ENCODE results near the gene ZSCAN26.

Gene ZSCAN26

DNA sequence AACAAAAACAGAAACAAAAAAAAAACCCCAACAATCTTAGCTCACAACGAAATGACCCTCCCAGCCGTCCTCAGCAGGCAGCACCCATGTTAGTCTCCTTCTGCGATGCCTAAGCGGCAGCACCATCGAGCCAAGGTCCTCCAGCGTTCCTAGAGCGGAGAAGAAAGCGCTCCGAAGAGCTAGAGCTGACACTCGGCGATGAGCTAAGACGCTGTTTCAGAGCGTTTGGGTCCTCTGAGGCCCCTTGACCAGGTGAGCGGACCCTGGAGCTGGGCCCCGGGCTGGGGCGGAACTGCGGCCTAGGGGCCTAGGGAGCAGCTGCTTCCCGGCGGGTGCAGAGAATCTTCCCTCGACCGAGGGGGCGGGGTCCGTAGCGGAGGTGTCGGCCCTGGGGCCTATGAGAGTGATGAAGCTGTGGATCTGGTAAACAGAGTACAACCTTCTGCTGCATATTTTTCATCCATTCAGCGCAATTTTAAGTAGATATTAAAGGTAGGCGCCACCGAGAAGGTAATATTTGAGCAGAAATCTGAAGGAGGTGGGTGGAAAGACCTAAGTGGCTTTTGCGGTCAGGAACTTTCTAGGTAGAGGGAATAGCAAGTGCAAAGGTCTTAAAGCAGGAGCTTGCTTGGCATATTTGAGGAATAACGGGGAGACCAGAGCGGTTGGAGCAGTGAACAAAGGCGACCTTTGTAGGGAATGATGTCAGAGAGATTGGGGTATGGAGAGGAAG, at the start of gene ZSCAN26:
TSS of gene ZSCAN26 (plus strand) at position 182 of the 733 bp plus-strand sequence. CDS start 4,777 bp downstream, outside the sequence.
- peak; percentile 83 for DNase-seq (ENCODE audit: low read depth, low spot score)
- Histone ChIP-seq H3K36me3 (ENCODE audit: insufficient read depth, low read length) (peaks cover 5% of the 10 kb centered on the region; the same call in 1 of the 2 replicates), H3K4me3 (peak within 1 kb of the TSS; percentile 89), H3K9me3 (ENCODE audit: low read depth, low read length) (no peaks in the 10 kb centered on the region), H3K27ac (peak within 1 kb of the TSS; percentile 61; the same call in 1 of the 2 replicates), H3K9ac (ENCODE audit: insufficient read length) (peak within 1 kb of the TSS; percentile 85)
- TF ChIP-seq EZH2 (IDR thresholded peaks at IDR 0.05): no peak
- TF ChIP-seq FOXP2 (optimal IDR thresholded peaks at IDR 0.05; ENCODE audit: control extremely low read depth, extremely low read length, insufficient read depth): no peak
- TF ChIP-seq POLR2AphosphoS5 (IDR thresholded peaks at IDR 0.05; ENCODE audit: borderline replicate concordance, low read depth, low read length): peak; percentile 87

DNA sequence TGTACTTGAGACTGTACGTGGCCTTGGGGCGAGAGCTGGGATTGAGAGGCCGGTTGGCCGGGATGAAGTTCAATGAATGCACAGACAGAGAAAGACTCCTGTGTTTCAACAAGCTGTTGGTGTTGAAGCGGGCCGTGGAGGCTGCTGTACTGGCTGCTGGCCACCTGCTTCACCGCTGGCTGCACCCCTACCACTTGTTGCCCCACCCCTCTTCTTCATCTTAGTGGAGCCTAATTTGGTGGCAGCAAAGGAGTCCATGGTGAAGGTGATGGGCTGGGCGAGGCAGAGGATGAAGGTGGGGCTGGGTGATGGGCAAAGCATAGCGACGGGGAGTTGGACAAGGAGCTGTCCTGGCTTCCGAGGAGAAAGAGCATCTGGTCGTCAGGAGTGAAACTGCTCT, 49.1 kb upstream of the ZSCAN26 start:
- H3K9me3 ChIP-seq (ENCODE audit: low read depth, low read length): no peaks in the 10 kb centered on the region
- DNase-seq (ENCODE audit: low read depth, low spot score): no peak
- H3K4me3 ChIP-seq: no peak overlapping the region
- H3K36me3 ChIP-seq (ENCODE audit: insufficient read depth, low read length): no peaks in the 10 kb centered on the region
- H3K27ac ChIP-seq: no peak overlapping the region
- H3K9ac ChIP-seq (ENCODE audit: insufficient read length): no peak overlapping the region
- TF ChIP-seq POLR2AphosphoS5 (IDR thresholded peaks at IDR 0.05; ENCODE audit: borderline replicate concordance, low read depth, low read length) (no peak), FOXP2 (optimal IDR thresholded peaks at IDR 0.05; ENCODE audit: control extremely low read depth, extremely low read length, insufficient read depth) (no peak), EZH2 (IDR thresholded peaks at IDR 0.05) (no peak)

GRCh38 chr6:28218312-28219248, 48.4 kb upstream of the ZSCAN26 start:
- no peak overlapping the region for H3K27ac ChIP-seq
- no peak for DNase-seq (ENCODE audit: low read depth, low spot score)
- no peak overlapping the region for H3K9ac ChIP-seq (ENCODE audit: insufficient read length)

DNA sequence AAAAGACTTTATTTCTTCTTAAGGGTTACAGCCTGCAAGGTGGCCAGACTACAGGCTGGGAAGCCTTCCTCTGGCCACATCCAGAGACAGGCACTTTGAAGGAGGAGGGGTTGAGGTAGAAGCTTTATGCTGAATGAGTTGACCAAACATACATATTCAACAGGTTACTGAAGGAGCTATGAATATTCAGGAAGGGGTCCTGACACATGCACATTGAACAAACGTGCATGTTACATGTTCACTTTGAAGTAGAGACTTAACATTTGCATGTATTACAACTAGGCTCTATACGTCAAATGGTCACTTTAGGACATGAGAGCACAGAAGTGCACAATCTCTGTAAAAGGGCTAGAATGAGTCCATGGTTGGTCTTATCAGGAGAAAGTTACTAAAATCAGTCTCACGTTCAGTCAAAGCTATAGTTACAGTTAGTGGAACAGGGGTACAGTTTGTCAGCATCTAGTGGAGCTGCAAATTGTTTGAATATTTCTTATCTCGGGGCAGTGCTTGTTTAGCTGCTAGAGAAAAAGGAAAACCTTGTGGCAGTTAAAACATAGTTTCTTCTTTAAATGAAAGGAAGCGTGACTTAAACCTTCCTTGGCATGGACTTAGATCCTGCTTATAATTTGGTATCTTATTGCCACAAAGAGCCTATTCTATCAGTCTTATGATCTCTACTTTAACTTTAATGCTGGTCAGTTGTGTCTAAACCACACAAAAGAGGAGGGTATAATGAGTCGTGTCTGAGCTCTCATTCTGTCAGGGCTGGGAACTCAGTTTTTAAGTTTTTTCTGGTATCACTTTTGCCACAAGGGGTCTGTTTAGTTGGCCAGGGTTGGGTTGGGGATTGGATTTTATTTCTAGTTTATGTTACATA, 46.4 kb upstream of the ZSCAN26 start:
- Histone ChIP-seq H3K9me3 (ENCODE audit: low read depth, low read length) (no peaks in the 10 kb centered on the region), H3K4me3 (no peak overlapping the region), H3K27ac (no peak overlapping the region), H3K36me3 (ENCODE audit: insufficient read depth, low read length) (no peaks in the 10 kb centered on the region), H3K9ac (ENCODE audit: insufficient read length) (no peak overlapping the region)
- TF ChIP-seq EZH2 (IDR thresholded peaks at IDR 0.05) (no peak), FOXP2 (optimal IDR thresholded peaks at IDR 0.05; ENCODE audit: control extremely low read depth, extremely low read length, insufficient read depth) (no peak), POLR2AphosphoS5 (IDR thresholded peaks at IDR 0.05; ENCODE audit: borderline replicate concordance, low read depth, low read length) (no peak)
- no peak for DNase-seq (ENCODE audit: low read depth, low spot score)

More at GRCh38 chr6:28218312-28219248, 48.4 kb upstream of the ZSCAN26 start:
- Histone ChIP-seq H3K9me3 (ENCODE audit: low read depth, low read length) (no peaks in the 10 kb centered on the region), H3K36me3 (ENCODE audit: insufficient read depth, low read length) (no peaks in the 10 kb centered on the region), H3K4me3 (no peak overlapping the region)
- TF ChIP-seq POLR2AphosphoS5 (IDR thresholded peaks at IDR 0.05; ENCODE audit: borderline replicate concordance, low read depth, low read length) (peak; percentile 66; the same call in 1 of the 2 replicates), FOXP2 (optimal IDR thresholded peaks at IDR 0.05; ENCODE audit: control extremely low read depth, extremely low read length, insufficient read depth) (no peak)

DNA sequence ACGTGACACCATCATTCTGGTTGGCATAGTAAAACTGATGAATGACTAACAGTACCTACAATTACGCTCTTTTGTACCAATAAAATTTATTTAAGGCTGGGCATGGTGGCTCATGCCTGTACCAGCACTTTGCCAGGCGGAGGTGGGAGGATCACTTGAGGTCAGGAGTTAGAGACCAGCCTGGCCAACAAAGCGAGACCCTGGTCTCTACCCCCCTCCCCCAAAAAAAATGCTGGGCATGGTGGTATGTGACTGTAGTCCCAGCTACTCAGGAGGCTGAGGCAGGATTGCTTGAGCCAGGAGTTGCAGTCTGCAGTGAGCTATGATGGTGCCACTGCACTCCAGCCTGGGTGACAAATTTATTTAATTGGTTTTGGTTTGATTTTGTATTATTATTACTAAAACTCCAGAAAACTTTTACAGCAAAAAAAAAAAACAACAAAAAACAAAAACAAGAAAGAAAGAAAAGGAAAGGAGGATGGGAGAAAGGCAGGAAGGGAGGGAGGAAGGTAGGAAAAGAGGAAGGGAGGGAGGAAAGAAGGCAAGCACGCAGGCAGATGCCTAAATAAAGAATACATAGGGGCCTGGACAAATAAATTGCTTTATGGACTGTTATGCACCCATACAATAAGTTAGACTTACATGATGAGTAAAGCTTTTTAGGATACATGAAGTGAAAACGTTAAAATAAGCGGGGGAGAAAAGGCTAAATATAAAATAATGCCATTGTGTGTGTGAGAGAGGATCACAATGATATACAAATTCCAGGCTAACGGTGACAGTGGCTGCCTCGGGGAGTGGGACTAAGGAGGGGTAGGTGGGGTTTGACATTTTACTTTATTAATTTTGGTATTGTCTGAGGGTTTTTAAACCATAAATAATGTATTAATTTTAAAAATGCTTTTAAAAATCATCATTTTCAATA, 42.5 kb upstream of the ZSCAN26 start:
- DNase-seq (ENCODE audit: low read depth, low spot score): no peak
- H3K27ac ChIP-seq: no peak overlapping the region
- peak overlapping the region; percentile 77 for H3K4me3 ChIP-seq
- no peaks in the 10 kb centered on the region for H3K9me3 ChIP-seq (ENCODE audit: low read depth, low read length)
- TF ChIP-seq POLR2AphosphoS5 (IDR thresholded peaks at IDR 0.05; ENCODE audit: borderline replicate concordance, low read depth, low read length) (no peak), EZH2 (IDR thresholded peaks at IDR 0.05) (no peak), FOXP2 (optimal IDR thresholded peaks at IDR 0.05; ENCODE audit: control extremely low read depth, extremely low read length, insufficient read depth) (no peak)
- H3K36me3 ChIP-seq (ENCODE audit: insufficient read depth, low read length): peaks cover 15% of the 10 kb centered on the region; the same call in 1 of the 2 replicates
- H3K9ac ChIP-seq (ENCODE audit: insufficient read length): peak overlapping the region; percentile 47

- TF ChIP-seq FOXP2 (optimal IDR thresholded peaks at IDR 0.05; ENCODE audit: control extremely low read depth, extremely low read length, insufficient read depth) (no peak), POLR2AphosphoS5 (IDR thresholded peaks at IDR 0.05; ENCODE audit: borderline replicate concordance, low read depth, low read length) (peak; percentile 90)
- Histone ChIP-seq H3K27ac (peak within 1 kb of the TSS; percentile 2; the same call in 1 of the 2 replicates), H3K36me3 (ENCODE audit: insufficient read depth, low read length) (peaks cover 19% of the 10 kb centered on the region; the same call in 1 of the 2 replicates), H3K4me3 (peak within 1 kb of the TSS; percentile 77), H3K9me3 (ENCODE audit: low read depth, low read length) (no peaks in the 10 kb centered on the region), H3K9ac (ENCODE audit: insufficient read length) (peak within 1 kb of the TSS; percentile 47)
- no peak for DNase-seq (ENCODE audit: low read depth, low spot score)
Measured at GRCh38 chr6:28225056-28225834, 41.7 kb upstream of the ZSCAN26 start, which contains the start of gene ZSCAN9. Gene ZSCAN9, plus strand, starts transcription at chr6:28225275. Its CDS starts 1,810 bp downstream, at chr6:28227085.

Data from SK-N-MC (cell line).